ENCODE measurements around the gene IRGC. TPM values are rescaled to one million over a fixed set of nuclear protein-coding genes. Genes with fewer than 3 reads are reported as not detected.

The IRGC gene
- total RNA-seq, 1 experiment from 2014 or later = not detected

DNA sequence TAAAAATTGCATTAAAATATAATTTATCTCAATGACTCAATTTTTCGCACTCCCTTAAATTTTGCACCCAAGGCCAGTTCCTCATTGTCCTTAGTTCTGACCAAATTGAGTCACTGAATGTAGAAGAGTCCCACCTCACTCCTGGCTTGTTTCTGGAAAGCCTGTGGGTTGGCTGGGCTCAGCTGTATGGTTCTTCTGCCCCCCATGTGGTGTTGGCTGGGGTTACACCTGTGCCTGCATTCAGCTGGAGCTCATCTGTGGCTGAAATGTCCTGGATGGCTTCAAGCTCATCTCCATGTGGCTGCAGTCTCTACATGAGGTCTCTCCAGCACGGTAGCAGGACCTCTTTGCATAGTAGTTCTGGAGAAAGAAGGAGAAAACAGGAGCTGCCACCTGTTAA lies 7.2 kb upstream of the IRGC start:
- Histone ChIP-seq H3K36me3 (no peaks in the 10 kb centered on the region), H3K9me3 (no peaks in the 10 kb centered on the region), H3K27me3 (no peaks in the 10 kb centered on the region), H3K4me3 (no peak overlapping the region)
- no peak for DNase-seq

DNA sequence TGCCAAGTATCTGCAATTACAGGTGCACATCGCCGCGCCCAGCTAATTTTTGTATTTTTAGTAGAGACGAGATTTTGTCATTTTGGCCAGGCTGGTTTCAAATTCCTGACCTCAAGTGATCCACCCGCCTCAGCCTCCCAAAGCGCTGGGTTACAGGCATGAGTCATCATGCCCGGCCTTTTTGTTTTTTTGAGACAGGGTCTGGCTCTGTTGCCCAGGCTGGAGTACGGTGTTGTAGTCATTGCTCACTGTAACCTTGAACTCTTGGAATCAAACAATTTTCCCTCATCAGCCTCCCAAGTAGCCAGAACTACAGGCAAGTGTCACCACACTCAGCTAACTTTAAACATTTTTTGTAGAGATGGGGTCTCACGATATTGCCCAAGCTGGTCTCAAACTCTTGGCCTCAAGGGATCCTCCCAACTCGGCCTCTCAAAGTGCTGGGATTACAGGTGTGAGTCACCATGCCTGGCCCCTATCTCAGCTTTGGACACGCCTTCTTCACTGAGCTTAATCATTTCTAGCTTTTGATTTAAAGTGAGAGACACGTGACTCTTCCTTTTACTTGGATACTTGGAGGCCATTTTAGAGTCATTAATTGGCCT lies 4.0 kb upstream of the IRGC start:
- Histone ChIP-seq H3K4me3 (no peak overlapping the region), H3K9me3 (no peaks in the 10 kb centered on the region), H3K36me3 (no peaks in the 10 kb centered on the region), H3K27me3 (no peaks in the 10 kb centered on the region)
- DNase-seq = peak; percentile 41

- H3K36me3 ChIP-seq = no peaks in the 10 kb centered on the region
- no peaks in the 10 kb centered on the region for H3K9me3 ChIP-seq
- DNase-seq = no peak
These were observed 2.7 kb upstream of the IRGC start for GRCh38 chr19:43713208-43713607.

GRCh38 chr19:43718627-43719377 lies 2.9 kb downstream of the IRGC start:
- H3K27me3 ChIP-seq = no peaks in the 10 kb centered on the region; the same call in 1 of the 2 replicates
- H3K4me3 ChIP-seq = no peak overlapping the region
- H3K36me3 ChIP-seq = no peaks in the 10 kb centered on the region
- H3K9me3 ChIP-seq = no peaks in the 10 kb centered on the region
- DNase-seq = no peak

More at GRCh38 chr19:43713208-43713607, 2.7 kb upstream of the IRGC start:
- H3K27me3 ChIP-seq = no peaks in the 10 kb centered on the region
- no peak overlapping the region for H3K4me3 ChIP-seq

DNA sequence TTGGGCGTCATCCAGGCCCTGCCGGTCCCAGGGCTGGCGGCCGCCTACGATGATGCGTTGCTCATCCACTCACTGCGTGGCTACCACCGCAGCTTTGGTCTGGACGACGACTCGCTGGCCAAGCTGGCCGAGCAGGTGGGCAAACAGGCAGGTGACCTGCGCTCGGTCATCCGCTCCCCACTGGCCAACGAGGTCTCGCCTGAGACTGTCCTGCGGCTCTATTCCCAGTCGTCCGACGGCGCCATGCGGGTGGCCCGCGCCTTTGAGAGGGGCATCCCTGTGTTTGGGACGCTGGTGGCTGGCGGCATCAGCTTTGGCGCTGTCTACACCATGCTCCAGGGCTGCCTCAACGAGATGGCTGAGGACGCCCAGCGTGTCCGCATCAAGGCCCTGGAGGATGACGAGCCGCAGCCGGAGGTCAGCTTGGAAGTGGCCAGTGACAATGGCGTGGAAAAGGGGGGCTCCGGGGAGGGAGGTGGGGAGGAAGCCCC lies 3.5 kb downstream of the IRGC start:
- H3K9me3 ChIP-seq = no peaks in the 10 kb centered on the region
- DNase-seq = no peak
- H3K4me3 ChIP-seq = no peak overlapping the region
- H3K36me3 ChIP-seq = no peaks in the 10 kb centered on the region
- no peaks in the 10 kb centered on the region; the same call in 1 of the 2 replicates for H3K27me3 ChIP-seq

GRCh38 chr19:43719918-43720317 lies 4.0 kb downstream of the IRGC start:
- no peaks in the 10 kb centered on the region for H3K9me3 ChIP-seq
- H3K4me3 ChIP-seq = no peak overlapping the region
- no peaks in the 10 kb centered on the region for H3K36me3 ChIP-seq
- H3K27me3 ChIP-seq = no peaks in the 10 kb centered on the region; the same call in 1 of the 2 replicates
- no peak for DNase-seq

GRCh38 chr19:43720936-43721335 lies 5.1 kb downstream of the IRGC start:
- Histone ChIP-seq H3K4me3 (no peak overlapping the region), H3K36me3 (no peaks in the 10 kb centered on the region), H3K9me3 (no peaks in the 10 kb centered on the region), H3K27me3 (no peaks in the 10 kb centered on the region; the same call in 1 of the 2 replicates)
- DNase-seq = no peak

GRCh38 chr19:43721469-43722048 lies 5.7 kb downstream of the IRGC start:
- no peak overlapping the region for H3K4me3 ChIP-seq
- no peaks in the 10 kb centered on the region for H3K36me3 ChIP-seq
- H3K27me3 ChIP-seq = no peaks in the 10 kb centered on the region; the same call in 1 of the 2 replicates
- H3K9me3 ChIP-seq = no peaks in the 10 kb centered on the region
- no peak for DNase-seq

- Histone ChIP-seq H3K36me3 (peaks cover 4% of the 10 kb centered on the region), H3K9me3 (no peaks in the 10 kb centered on the region), H3K27me3 (no peaks in the 10 kb centered on the region; the same call in 1 of the 2 replicates), H3K4me3 (no peak overlapping the region)
- DNase-seq = no peak
These were observed 7.7 kb downstream of the IRGC start for GRCh38 chr19:43723588-43723987.

DNA sequence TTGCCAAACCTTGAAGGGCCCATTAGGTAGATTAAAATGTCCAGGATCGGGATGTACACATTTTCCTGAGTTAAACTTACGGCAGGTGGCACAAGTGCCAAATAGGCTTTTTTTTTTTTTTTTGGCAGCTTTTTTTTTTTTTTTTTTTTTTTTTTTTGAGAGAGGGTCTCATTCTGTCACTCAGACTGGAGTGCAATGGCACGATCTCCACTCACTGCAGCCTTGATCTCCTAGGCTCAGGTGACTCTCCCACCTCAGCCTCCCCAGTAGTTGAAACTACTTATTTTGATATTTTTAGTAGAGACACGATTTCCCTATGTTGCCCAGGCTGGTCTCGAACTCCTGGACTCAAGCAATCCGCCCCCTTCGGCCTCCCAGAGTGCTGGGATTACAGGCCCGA lies 9.0 kb downstream of the IRGC start:
- no peak for DNase-seq
- Histone ChIP-seq H3K9me3 (no peaks in the 10 kb centered on the region), H3K4me3 (no peak overlapping the region), H3K36me3 (peaks cover 17% of the 10 kb centered on the region), H3K27me3 (no peaks in the 10 kb centered on the region; the same call in 1 of the 2 replicates)

DNA sequence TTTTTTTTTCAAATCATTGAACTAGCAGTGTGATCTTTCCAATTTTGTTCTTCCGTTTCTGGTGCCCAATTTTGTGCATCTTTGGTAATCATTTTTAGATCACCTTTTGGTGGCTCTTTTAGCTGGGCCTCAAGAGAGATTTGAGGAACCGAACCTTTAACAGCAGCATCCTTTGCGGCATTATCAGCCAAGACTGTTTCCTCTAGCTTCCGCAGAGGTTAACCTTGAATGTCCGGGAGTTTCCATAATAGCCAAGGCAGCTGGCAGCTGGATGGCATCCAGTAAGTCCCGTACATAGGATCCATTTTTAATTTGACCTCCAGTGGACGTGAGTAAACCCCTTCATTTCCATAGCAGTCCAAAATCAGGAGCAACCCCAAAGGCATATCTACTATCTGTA lies 9.6 kb downstream of the IRGC start:
- no peaks in the 10 kb centered on the region for H3K9me3 ChIP-seq
- H3K4me3 ChIP-seq = no peak overlapping the region
- no peaks in the 10 kb centered on the region; the same call in 1 of the 2 replicates for H3K27me3 ChIP-seq
- H3K36me3 ChIP-seq = peaks cover 23% of the 10 kb centered on the region
- no peak for DNase-seq

DNA sequence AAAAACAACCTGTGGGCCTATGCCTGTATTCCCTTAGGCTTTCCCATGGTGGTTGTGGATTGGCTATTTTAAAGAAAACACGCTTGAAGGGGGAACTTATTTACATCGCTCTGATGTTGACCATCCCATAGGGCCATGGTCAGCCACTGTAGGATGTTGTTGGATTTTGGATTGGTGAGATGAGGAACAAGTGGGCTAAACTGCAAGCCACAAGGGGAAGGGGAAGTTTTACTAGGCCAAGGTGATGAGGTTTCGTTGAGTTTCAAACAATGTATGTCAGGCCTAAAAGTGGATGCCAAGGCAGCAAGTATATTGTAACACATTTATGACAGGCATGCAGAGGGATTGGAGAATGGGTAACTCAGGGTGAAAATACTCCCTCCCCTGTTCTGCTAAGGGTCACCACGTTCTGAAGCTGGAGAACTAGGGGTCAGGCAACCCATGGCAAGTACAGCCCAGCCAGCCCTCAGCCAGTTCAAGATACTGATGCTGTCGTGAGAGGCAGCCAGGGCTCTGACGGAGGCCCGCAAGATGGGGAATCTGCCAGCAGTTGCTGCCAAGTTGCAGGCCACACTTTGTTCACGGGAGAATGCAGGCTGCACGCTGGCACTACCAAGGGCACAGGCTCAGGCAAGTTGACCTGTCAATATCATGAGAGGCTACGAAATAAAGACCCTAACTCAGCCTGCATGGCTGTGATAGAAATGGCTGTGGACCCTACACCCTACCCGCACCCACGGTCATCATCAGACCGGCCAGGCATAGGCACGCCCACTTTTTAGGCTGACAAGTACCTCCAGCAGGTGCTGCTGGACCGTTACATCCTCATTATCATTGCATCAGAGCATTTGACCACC lies 11.1 kb downstream of the IRGC start:
- Histone ChIP-seq H3K27me3 (no peaks in the 10 kb centered on the region; the same call in 1 of the 2 replicates), H3K9me3 (no peaks in the 10 kb centered on the region), H3K36me3 (peaks cover 38% of the 10 kb centered on the region), H3K4me3 (no peak overlapping the region)
- peak; percentile 20 for DNase-seq

DNA sequence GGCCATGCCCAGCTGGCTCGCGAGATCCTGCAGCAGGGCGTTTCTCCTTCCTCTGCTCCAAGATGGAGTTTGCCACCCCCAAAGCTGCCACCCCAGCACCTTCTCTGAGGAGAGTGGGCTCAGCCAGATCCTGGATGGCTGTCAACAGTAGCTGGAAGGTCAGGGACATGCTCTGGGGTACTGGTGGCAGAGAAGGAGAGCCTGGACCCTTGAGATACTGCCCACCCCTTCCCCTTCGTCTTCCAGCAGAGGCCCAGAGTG lies 11.6 kb downstream of the IRGC start:
- no peaks in the 10 kb centered on the region for H3K9me3 ChIP-seq
- no peak overlapping the region for H3K4me3 ChIP-seq

GRCh38 chr19:43729919-43730318 lies 14.0 kb downstream of the IRGC start:
- Histone ChIP-seq H3K9me3 (no peaks in the 10 kb centered on the region), H3K36me3 (peaks cover 66% of the 10 kb centered on the region), H3K27me3 (no peaks in the 10 kb centered on the region), H3K4me3 (no peak overlapping the region)
- DNase-seq = no peak

More for the DNA sequence above, 11.6 kb downstream of the IRGC start:
- Histone ChIP-seq H3K36me3 (peaks cover 43% of the 10 kb centered on the region), H3K27me3 (no peaks in the 10 kb centered on the region; the same call in 1 of the 2 replicates)
- no peak for DNase-seq

DNA sequence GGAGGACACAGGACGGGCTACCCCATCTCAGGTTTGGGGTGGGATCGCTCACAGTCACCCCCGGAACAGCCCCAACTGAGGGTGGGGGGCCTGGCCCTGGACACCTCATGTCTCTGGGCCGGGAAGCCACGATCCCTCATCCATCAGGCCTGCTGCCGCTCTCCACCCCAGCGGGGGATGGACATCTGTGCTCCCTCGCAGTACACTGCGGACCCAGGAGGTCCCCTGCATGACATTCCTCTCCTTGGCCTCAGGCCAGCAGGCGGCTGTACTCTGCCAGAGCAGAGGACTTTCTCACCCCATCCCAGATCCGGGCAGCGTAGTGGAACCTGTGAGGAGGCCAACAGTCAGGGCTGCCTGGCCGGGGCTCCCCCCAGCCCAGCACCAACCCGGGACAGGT lies 15.5 kb downstream of the IRGC start:
- H3K36me3 ChIP-seq = peaks cover 79% of the 10 kb centered on the region
- H3K27me3 ChIP-seq = no peaks in the 10 kb centered on the region
- no peak for DNase-seq
- no peaks in the 10 kb centered on the region for H3K9me3 ChIP-seq
- H3K4me3 ChIP-seq = no peak overlapping the region

DNA sequence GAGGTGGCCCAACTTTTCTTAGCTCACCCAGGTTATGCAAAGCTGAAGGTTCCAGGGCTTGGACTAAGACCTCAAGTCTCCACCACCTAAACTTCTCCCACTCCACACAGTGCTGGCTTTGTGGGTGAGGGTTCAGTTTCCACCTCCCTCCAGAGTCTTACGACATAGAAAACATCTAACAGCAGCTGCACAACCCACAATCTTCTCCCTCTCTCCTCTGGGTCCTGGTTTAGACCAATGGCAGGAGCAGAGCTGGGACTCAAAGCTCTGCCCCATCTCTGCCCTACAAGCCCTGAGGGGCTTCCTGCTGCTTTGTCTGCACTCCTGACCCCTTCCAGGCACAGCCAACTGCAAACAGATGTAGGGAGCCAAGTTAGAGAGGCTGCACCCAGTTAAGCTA lies 16.0 kb downstream of the IRGC start:
- DNase-seq = no peak
- H3K27me3 ChIP-seq = no peaks in the 10 kb centered on the region
- H3K9me3 ChIP-seq = no peaks in the 10 kb centered on the region
- H3K36me3 ChIP-seq = peaks cover 84% of the 10 kb centered on the region
- no peak overlapping the region for H3K4me3 ChIP-seq

DNA sequence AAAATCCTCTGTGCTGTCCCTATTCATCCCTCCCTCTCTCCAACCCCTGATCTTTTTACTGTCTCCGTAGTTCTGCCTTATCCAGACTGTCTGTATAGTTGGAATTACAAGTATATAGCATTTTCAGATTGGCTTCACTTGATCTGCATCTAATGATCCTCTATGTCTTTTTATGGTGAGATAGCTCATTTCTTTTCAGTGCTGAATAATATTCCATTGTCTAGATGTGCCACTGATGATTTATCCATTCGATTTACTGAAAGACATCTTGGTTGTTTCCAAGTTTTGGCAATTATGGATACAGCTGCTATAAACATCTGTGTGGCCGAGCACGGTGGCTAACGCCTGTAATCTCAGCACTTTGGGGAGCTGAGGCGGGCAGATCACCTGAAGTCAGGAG lies 19.1 kb downstream of the IRGC start:
- no peaks in the 10 kb centered on the region for H3K27me3 ChIP-seq
- no peak overlapping the region for H3K4me3 ChIP-seq
- peaks cover 96% of the 10 kb centered on the region for H3K36me3 ChIP-seq
- DNase-seq = no peak
- H3K9me3 ChIP-seq = no peaks in the 10 kb centered on the region
